Measurements from ENCODE around the gene MPI.
"Not testable (repeated sequence)": the region's sequence is repeated elsewhere in the genome, so short reads cannot be mapped to it uniquely, and the experiment has no call there.

The MPI gene

GRCh38 chr15:74892313-74892712 lies 2.5 kb downstream of the MPI start:
- TF ChIP-seq, protein P1, sequence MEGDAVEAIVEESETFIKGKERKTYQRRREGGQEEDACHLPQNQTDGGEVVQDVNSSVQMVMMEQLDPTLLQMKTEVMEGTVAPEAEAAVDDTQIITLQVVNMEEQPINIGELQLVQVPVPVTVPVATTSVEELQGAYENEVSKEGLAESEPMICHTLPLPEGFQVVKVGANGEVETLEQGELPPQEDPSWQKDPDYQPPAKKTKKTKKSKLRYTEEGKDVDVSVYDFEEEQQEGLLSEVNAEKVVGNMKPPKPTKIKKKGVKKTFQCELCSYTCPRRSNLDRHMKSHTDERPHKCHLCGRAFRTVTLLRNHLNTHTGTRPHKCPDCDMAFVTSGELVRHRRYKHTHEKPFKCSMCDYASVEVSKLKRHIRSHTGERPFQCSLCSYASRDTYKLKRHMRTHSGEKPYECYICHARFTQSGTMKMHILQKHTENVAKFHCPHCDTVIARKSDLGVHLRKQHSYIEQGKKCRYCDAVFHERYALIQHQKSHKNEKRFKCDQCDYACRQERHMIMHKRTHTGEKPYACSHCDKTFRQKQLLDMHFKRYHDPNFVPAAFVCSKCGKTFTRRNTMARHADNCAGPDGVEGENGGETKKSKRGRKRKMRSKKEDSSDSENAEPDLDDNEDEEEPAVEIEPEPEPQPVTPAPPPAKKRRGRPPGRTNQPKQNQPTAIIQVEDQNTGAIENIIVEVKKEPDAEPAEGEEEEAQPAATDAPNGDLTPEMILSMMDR (IDR thresholded peaks at IDR 0.05; ENCODE audit: insufficient read depth, low read length, missing control alignments): no peak
- DNase-seq (ENCODE audit: low read depth, low spot score): no peak
- ChIA-PET CTCF (interaction anchor here (9.3 kb wide), 1 partner anchor 11 kb away, joined by 134 read pairs; the partner anchor contains the start of gene FAM219B), POLR2A (no interaction called here)
- H3K4me3 ChIP-seq (ENCODE audit: low read depth, low read length): no peak overlapping the region

GRCh38 chr15:74892931-74893330 lies 3.1 kb downstream of the MPI start:
- no peak overlapping the region for H3K4me3 ChIP-seq (ENCODE audit: low read depth, low read length)
- TF ChIP-seq, protein P1 (IDR thresholded peaks at IDR 0.05; ENCODE audit: insufficient read depth, low read length, missing control alignments): no peak
- DNase-seq (ENCODE audit: low read depth, low spot score): no peak
- ChIA-PET CTCF (interaction anchor here (9.3 kb wide), 1 partner anchor 10 kb away, joined by 134 read pairs; the partner anchor contains the start of gene FAM219B), POLR2A (no interaction called here)

DNA sequence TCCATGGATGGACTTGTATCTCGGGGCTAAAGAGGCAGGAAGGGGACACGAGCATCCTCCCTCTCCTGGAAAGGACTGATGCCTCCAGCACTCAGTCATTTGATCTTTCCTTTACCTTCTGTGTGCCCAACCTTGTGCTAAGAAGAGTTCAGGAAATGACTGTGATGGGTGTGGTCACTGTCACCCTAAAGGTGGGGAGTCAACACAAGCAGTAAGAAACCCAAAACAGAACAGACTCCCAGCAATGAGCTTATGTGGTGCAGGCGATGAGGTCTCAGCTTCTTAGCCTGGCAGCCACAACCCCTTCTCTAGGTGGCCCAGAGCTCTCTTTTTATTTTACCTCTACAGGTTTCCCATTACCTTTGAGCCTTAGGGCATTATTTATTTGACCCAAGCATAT lies 3.8 kb downstream of the MPI start:
- ChIA-PET CTCF (interaction anchor here (1.1 to 9.3 kb wide), 2 partner anchors 9 to 112 kb away, joined by 3 to 134 read pairs; partner anchors contain the start of gene FAM219B), POLR2A (no interaction called here)
- DNase-seq (ENCODE audit: low read depth, low spot score): no peak
- no peak overlapping the region for H3K4me3 ChIP-seq (ENCODE audit: low read depth, low read length)
- TF ChIP-seq, protein P1 (IDR thresholded peaks at IDR 0.05; ENCODE audit: insufficient read depth, low read length, missing control alignments): no peak

- not testable (repeated sequence) for DNase-seq (ENCODE audit: low read depth, low spot score)
- POLR2A ChIA-PET: interaction anchor here (0.7 kb wide), 1 partner anchor 699 kb away, joined by 4 read pairs; no protein-coding TSS in a partner anchor
- CTCF ChIA-PET: interaction anchor here (1.1 to 9.3 kb wide), 2 partner anchors 9 to 113 kb away, joined by 3 to 134 read pairs; partner anchors contain the start of gene FAM219B
Observed at GRCh38 chr15:74894383-74894782, 4.5 kb downstream of the MPI start.

DNA sequence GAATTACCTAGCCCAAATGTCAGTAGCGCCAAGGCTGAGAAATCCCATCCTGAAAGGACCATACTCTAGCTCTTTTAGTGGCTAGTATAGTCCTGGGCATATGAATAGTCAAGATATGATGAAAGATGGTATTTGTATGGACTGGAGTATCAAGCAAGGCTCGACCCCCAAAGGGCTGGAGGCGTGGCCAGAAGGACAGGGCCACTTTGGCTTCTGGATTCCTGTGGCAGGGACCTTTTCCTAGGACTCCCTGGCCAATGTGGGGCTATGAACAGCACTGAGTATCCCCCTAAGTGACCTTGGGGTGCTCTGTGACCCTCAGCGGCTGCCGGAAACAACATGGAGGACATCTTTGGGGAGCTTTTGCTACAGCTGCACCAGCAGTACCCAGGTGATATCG lies 6.0 kb downstream of the MPI start:
- no peak for DNase-seq (ENCODE audit: low read depth, low spot score)
- POLR2A ChIA-PET: interaction anchor here (0.7 to 1.9 kb wide), 3 partner anchors 11 to 112 kb away, joined by 4 to 13 read pairs (median 5); partner anchors contain the start of gene FAM219B
- TF ChIP-seq, protein P1 (IDR thresholded peaks at IDR 0.05; ENCODE audit: insufficient read depth, low read length, missing control alignments): no peak
- CTCF ChIA-PET: interaction anchor here (0.9 to 9.3 kb wide), 2 partner anchors 7 to 112 kb away, joined by 3 to 134 read pairs; partner anchors contain the start of gene FAM219B
- H3K4me3 ChIP-seq (ENCODE audit: low read depth, low read length): no peak overlapping the region

More at GRCh38 chr15:74894383-74894782, 4.5 kb downstream of the MPI start:
- H3K4me3 ChIP-seq (ENCODE audit: low read depth, low read length): not testable (repeated sequence)

GRCh38 chr15:74896316-74896715 lies 6.5 kb downstream of the MPI start:
- ChIA-PET POLR2A (interaction anchor here (1.1 to 1.9 kb wide), 2 partner anchors 10 to 12 kb away, joined by 4 to 13 read pairs; partner anchors contain the start of gene FAM219B), CTCF (interaction anchor here (9.3 kb wide), 1 partner anchor 7 kb away, joined by 134 read pairs; the partner anchor contains the start of gene FAM219B)
- TF ChIP-seq, protein P1 (IDR thresholded peaks at IDR 0.05; ENCODE audit: insufficient read depth, low read length, missing control alignments): no peak
- no peak overlapping the region for H3K4me3 ChIP-seq (ENCODE audit: low read depth, low read length)
- no peak for DNase-seq (ENCODE audit: low read depth, low spot score)

All from AG04449 (cell line).